GM04504 (cell line): ENCODE measurements around the gene ZSCAN1.

Experiments
- DNase-seq: peaks from one replicate; pipeline ENCODE4 v3.0.0-alpha.2; 2012; ENCODE audit warnings: low read depth

Gene ZSCAN1

DNA sequence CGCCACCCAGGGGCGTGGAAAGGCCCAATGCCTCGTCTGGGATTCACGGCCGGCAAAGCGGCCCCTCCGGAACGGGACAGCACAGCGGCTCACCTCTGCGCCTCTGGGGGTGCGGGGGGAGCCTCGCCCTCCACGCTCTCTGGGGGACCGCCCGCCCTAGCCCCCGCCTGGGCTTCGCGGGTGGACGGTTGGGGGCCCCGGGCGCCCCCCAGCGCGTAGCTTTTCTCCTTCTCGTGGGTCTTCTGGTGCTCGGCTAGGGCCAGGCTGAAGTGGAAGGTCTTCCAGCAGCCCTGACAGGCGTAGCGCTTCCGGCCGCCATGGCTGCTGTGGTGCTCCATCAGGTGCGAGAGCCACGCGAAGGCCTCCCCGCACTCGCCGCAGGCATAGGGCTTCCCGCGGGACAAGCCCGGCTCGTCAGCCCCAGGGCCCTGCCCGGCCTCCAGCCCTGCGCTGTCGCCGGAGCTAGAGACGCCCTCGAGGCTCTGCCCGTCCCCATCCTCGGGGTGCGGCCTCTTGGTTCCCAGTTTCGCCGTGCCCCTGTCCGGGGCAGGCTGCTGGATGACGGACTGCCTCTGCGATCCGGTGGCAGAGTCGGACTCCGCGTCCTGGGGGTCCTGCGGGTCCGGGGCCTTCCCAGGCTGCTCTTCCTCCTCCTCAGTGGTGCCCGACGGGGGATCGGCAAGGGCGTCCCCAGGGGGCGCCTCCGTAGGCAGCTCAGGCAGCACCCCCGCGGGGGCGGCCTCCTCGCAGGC lies 50.9 kb downstream of the ZSCAN1 start:
- DNase-seq = no peak

DNA sequence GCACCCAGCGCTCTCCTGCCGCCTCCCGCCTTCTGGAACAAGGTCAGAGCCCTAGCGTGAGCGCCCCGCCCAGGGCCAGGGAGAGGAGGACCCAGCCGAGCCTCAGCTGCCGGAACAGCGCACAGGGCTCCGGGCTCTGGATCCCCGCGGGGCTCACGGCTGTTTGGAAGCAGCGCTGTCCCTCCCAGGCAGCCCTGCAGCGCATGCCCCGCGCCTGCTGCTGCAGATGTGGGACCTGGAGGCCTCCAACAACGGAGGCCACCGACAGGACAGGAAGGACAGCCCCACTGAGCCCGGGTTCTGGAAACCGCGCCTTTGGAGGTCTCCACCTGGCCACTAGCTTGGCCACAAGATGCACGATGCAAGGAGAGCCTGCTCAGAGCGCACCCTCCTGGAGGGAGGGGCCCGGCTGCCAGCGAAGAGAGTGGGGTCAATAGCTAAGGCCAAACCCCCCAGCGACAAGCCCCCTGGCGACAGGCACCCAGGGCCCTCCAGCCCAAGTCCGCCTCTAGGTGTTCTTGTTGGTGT lies 51.6 kb downstream of the ZSCAN1 start:
- DNase-seq = no peak

DNA sequence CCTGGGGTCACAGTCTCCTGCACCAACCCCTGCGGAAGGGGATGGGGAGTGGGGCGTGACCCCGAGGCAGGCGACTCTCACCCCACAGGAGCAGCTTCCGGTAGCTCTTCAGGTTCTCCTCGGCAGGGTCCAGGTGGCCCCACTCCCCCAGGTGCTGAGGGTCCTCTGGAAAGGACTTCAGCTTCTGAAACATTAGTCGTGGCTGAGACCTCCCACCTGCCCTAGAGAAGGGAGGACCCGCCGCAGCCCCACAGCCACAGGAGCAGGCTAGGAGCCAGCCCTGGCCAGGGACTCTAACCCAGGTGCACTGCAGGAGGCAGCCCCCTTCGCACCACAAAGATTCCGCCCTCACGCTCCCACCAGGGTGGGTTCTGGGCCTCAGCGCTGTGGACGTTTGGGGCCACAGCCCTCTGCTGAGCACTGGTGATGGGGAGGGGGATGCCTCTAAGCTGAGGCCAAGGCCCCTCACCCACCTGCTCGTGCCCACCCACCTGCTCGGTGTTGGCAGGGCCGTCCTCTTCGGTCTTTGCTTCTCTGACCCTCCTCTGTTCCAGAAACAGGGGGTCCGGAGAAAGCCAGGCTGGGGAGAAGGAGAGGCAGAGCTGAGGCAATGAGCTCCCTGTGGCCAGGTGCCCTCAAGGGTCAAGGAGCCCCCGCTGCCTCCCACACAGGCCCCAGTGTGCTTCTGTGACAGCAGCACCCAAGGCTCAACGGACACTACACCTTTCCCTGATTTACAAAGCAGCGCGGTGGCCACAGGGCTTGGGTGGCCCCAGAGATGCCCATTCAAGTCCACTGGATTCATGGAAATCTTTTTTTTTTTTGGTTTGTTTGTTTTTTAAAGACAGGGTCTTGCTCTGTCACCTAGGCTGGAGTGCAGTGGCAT lies 53.2 kb downstream of the ZSCAN1 start:
- DNase-seq = no peak

DNA sequence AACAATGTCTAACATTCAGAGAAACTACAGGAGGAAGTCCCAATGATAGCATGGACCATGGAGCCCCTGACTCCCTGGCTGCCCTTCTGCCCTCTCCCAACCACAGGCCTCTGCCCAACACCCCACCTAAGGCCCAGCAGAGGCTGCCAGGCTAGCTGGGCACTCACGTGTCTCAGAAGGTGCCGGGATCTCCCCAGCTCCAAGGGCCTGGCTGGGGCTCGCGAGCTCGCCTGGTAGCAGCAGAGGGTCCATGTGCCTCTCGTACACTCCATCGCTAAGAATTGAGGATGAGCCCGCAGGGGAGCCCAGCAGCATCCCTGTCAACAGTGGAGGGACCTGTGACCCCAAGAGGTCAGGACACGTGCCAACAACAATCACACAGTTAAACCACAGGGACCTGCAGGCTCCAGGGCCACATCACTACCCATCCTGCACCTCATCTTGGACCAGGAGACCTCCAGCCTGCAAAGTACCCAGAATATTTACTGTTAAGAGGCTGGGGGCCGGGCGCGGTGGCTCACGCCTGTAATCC lies 54.8 kb downstream of the ZSCAN1 start:
- no peak for DNase-seq

DNA sequence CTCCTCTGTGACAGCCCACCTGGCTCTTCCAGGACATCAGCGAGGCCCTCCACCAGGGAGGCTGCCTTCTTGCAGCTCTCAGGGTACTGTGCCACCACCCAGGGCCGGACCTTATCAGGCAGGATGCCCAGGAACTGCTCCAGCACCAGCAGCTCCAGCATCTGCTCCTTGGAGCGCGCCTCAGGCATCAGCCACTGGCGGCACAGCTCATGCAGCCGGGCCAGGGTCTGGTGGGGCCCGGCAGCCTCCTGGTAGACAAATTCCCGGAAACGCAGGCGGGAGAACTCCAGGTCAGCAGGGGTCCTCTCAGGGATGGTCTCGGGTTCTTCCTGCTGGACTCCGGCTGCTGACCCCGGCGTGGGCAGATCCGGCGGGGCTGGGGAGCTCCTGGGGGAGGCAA lies 56.0 kb downstream of the ZSCAN1 start:
- no peak for DNase-seq

DNA sequence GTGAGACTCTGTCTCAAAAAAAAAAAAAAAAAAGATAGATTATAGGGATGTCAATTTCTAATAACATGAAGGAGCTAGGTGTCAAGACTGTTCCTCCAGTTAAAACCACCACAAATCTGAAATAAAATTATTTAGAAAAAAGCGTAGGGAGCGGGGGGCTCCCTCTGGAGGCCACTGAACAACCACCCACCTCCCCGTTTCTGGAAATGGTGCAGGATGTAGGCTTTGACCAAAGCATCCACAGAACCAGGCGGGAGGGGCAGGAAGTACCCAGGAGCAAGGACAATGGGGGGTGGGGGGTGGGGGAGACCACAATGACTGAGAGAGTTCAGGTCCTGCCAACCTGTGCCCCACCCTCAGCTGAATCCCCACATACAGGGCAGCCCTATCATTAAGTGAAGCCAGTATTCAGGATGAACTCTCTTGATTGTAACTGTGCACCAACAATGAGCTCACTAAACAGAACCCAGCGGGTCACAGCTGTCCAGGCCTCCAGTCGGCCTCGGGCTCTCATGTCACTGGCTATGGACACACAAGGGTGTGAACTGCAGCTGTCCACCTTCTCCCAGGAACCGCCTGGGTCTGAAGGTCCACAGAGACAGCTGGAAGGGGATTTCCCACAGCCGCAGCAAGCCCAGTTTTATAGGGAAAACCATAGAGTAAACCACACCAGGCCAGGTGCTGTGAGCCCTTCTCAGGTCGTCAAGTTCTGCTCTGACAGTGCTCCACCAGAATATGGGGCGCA lies 57.6 kb downstream of the ZSCAN1 start:
- no peak for DNase-seq

DNA sequence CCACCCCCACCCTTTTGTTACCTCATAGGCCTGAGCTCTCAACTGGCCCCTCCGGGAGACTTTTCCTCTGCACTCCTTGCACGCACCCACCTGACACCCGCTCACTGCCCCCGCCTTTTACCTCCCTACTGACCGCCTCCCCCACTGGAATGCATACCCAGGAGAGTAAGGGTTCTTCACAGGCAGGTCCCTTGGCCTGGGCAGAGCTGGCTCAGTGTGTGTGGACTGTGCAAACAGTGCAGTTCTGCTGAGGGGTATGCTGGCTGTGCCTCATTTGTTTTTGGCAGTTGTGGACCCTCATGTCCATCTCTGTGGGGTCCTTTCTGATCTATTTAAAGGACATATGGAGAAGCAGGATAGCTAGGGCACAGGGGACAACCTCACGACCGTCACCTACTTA lies 59.2 kb downstream of the ZSCAN1 start:
- DNase-seq = no peak

DNA sequence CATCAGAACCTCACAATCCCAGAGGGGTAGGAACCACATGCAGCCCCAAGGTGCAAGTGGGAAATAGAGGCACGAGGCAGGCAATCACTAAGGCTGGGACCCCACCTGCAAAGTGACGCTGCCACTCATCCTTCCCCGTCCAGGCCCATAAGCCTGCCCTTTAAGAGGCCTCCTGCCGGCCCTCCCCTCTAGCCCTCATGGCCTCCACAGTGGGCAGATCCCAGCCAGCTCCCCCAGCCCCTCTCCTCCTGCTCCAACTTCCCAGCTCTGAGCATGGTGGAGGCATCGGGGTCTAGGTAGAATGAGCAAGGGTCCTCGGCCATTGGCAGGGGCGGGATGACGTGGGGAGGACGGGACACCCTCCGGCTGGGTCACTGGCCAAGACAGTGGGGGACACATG lies 61.5 kb downstream of the ZSCAN1 start:
- no peak for DNase-seq

DNA sequence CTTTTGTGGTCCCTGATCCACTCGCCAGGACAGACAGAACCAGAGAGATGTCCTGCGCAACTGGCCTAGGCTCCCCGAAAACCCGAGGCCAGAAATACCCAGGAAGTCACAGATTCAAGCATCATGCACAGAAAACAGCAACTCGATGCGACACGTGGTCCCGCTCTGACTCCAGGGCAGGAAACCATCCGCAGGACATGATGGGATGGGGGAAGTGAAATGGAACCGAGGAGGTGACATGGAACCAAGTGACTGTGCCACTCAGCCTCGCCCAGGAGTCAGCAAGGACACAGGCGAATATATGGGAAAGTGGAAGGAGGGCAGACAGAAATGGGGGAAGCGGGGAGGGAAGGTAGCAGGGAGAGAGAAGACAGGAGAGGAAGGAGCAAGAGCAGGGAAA lies 63.1 kb downstream of the ZSCAN1 start:
- DNase-seq = no peak

DNA sequence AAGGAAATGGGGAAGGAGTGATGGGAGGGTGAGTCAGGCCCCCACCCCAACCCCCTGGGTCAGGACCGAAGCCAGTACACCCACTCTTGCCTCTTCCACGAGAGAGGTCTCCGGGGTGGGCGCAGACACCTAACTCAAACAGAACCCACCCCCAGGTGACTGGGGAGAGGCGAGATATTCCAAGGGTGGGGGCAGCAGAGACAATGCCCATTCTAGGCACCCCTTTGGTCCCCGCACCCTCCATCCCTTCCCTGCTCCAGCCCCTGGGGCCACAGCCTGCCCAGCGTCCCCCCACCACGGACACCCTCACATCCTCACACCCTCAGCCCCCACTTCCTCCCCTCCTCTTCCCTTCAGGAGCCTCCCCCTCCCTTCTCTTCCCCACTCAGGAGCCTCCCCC lies 63.5 kb downstream of the ZSCAN1 start:
- DNase-seq = no peak

DNA sequence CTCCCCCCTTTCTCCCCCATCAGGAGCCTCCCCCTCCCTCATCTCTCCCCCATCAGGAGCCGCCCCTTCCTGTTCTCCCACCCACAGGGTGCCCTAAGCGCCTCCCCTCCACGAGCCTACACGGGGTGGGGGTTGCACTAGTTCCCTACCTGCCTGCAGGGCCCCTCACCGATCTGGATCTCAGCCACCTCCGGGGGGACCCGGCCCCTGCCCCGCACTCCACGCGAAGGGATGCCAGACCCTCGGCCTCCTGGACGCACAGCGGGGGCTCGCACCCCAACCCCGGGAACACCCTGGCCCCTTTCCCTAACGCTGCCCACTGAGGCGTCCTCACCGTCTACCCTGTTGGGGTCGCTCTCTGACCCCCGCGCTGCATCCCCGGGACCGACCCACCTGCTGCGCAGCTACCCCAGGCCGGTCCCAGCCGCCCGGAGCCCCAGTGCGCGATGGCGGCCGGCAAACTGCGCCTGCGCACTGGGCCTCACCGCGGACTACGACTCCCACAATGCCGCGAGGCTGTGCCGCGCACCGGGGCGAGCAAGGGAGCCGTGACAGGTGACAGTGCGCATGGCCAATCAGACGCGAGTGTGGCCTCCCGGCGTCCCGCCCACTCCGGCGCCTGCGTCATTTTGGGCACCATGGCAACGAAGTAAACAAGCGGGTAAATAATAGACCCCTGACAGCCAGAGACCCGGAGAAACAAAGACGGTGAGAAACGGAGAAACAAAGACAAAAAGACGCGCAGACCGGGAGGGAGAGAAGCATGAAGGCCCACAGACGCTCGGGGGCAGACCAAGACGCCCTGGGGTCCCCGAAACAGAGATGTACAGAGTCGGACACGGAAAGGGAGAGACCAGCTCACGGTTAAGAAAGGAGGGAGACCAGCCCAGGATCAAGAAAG lies 64.2 kb downstream of the ZSCAN1 start, which contains the start of gene ZSCAN18:
Gene ZSCAN18, minus strand, starts transcription at position 451 of the 901 bp plus-strand sequence. CDS start 7,964 bp downstream, outside the sequence.
- peak; percentile 84 for DNase-seq

DNA sequence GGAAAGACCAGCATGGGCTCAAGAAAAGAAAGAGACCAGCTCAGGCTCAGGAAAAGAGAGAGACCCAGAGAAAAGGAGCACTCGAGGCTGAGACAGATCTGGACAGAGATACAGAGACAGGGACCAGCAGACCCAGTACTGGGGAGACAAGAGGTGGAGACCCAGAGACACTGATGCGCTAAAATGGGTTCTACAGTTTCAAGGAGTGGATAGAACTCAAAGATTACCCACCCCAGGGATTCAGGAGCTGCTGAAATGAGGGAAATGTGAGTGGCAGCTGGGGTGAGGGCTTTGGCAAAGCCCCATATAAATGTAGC lies 64.8 kb downstream of the ZSCAN1 start:
- DNase-seq = no peak
